CD4-positive, alpha-beta T cell treated with Interleukin-15 for 1 hour (primary cell): Measurements from ENCODE around the gene TNFRSF12A.
"Not testable (repeated sequence)": the region's sequence is repeated elsewhere in the genome, so short reads cannot be mapped to it uniquely, and the experiment has no call there.

ENCODE experiments used
- DNase-seq: peaks from one replicate; pipeline ENCODE4 v3.0.0-alpha.2; 2020

The TNFRSF12A gene

DNA sequence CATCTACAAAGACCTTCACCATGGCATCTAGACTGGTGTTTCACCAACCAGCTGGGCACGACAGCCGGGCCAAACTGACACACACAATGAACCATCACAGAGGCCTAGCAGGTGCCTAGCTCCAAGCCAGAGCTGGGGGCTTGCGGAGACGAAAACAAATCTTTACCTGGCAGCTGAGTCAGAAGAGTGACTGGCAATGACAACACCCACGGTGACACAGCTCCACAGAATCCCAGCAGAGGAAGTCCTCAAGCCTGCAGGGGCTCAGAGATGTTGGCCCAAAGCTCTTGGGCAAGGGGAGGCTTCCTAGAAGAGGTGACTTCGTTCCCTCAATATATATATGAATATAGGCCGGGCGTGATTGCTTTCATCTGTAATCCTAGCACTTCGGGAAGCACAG, 31.3 kb downstream of the TNFRSF12A start:
- DNase-seq = no peak

DNA sequence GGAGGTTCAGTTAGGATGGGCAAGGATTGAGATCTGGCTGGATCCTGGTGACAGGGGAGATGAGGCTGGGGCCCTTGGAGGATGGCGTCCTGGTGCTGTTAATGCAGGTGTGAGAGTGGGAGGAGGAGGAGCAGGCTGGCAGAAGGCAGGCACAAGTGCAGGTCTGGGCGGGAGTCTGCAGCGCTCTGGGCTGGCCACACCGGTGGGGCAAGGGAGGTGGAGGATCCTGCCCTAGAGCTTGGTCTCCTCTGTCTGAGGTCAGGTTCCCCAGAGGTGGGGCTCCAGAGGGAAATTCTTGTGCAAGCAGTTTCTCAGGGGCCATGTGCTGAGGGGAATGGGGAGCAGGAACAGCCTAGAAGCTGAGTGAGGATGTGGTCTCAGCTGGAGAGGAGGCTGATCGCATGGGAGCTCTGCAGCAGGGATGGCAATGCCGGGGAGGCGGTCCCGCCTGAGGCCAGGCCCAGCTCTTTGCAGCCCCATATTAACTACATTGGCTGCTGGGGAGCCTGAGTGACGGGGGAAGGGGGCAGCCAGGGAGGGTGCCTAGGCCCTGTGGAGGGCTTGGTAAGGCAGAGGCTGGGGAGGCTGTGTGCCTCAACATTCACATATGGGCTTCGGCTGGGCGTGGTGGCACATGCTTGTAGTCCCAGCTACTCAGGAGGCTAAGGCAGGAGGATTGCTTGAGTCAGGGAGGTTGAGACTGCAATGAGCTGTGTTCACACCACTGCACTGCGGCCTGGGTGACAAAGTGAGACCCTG, 32.6 kb downstream of the TNFRSF12A start:
- DNase-seq = not testable (repeated sequence)

DNA sequence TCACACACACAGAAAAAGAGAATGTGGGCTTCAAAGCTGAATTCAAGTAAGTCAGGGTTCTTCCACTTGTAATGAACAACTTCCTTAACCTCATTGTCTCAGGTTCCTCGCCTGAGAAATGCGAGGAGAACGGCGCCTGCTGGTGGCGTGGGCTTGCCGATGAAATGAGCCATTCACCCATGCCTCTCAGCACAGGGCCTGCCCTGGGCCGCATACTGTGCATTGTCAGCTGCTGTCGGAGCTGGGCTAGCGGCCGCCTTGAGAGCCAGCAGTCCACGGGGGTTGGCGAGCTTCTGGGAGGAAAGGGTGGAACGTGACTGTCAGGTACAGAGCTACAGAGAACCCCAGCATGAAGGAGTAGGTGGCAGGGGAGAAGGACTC, 33.2 kb downstream of the TNFRSF12A start:
- not testable (repeated sequence) for DNase-seq

DNA sequence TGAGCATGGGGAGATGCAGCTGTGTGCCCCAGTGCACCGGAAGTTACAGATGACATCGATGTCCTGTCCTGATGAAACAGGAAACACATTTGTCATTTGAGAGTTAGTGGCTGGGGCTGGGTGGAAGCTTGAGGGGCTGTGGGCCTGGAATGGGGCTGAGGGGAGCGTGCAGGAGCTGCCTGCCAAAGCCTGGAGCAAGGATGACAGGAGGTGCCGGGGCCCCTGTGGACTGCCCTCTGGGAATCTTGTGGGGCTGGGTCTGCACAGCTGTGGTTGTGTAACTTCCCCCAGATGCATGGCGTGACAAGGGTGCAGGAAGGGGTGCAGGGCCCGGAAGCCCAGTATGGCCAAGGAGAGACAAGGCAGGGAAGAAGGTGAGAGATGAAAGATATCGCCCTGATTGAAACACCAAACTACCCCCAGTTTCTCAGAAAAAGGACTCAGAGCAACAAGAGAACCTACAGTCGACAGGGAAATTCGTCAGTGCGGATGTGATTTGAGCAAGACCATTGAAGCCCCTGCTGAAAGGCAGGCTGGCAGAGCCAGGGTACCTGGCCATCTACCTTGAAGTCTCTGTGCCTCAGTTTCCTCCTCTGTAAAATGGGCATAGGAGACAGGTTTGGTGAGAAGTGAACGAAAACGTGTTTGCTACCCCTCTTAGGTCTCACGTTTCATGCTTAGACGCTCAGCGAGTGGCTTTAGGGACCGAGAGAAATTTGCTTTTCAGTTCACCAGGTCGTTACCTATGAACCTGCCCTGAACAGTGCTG, 35.0 kb downstream of the TNFRSF12A start:
- DNase-seq = no peak

DNA sequence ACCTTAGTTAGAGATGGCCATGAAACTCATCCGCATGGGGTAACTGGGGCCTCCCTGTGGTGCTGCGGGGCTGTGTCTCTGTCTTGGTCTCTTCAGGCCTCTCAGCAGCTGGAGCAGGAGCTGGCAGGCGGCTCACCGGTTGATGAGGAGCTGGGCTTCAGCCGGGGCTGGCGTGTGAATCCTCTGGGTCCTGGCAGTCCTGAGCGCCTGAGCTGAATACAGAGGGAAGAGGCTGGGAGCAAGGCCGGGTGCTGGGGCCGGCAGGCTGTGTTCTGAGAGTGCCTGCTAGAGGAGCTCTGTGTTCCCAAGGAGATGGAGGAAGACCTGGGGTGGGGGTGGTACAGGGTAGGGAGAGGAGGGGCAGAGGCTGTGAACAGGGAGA, 35.6 kb downstream of the TNFRSF12A start:
- not testable (repeated sequence) for DNase-seq

DNA sequence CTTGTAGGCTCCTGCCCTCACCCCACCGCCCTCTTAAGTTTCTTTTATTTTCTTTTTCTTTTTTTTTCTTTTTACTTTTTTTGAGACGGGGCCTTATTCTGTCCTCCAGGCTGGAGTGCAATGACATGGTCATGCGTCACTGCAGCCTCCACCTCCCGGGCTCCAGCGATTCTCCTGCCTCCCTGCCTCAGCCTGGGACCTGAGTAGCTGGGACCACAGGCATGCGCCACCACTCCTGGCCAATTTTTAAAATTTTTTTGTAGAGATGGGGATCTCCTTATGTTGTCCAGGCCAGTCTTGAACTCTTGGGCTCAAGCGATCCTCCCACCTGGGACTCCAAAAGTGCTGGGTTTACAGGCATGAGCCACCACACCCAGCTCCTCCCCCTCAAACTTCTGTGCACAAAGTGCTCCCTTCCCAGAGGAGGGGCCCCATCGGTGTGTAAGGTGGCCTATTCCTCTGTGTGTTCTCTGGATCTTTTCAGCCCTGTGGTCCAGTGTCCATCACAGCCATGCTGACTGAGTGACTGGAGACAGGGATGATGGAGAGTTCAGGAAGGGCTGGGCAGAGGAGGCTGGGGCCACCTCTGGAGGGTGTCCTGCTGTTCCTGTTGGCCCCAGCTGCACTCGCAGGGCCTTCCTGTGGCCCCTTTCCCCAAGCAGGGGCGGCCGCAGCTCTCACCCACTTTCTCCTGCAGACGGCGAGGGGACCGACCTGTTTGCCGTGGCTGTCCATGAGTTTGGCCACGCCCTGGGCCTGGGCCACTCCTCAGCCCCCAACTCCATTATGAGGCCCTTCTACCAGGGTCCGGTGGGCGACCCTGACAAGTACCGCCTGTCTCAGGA, 36.4 kb downstream of the TNFRSF12A start:
- DNase-seq = no peak

DNA sequence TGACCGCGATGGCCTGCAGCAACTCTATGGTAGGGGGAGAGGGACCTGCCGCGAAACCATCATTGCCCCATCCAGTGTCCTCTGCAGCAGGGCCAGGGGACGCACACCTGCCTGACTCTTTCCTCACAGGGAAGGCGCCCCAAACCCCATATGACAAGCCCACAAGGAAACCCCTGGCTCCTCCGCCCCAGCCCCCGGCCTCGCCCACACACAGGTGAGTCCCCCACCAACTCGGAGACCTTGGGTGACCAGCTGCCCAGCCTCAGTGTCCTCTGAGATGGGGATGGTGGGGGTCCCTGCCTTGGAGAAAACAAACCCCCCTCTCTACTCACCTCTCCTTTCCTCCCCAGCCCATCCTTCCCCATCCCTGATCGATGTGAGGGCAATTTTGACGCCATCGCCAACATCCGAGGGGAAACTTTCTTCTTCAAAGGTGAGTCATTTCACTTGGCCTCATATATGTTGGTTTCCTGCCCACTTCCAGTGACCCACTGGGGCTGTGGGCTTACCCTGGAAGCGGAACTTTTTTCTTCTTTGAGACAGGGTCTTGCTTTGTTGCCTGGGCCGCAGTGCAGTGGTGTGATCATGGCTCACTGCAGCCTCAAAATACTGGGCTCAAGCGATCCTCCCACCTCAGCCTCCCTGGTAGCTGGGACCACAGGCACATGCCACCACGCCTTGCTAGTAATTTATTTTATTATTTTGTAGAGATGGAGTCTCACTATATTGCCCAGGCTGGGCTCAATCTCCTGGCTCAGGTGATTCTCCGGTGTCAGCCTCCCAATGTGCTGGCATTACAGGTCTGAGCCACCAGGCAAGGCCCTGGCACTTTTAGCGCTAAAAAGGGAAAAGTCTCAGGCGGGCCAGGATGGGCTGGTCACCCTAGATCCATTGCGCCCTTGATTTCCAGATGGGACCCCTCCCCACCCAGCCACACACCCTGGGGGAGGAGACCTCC, 37.3 kb downstream of the TNFRSF12A start:
- no peak for DNase-seq

DNA sequence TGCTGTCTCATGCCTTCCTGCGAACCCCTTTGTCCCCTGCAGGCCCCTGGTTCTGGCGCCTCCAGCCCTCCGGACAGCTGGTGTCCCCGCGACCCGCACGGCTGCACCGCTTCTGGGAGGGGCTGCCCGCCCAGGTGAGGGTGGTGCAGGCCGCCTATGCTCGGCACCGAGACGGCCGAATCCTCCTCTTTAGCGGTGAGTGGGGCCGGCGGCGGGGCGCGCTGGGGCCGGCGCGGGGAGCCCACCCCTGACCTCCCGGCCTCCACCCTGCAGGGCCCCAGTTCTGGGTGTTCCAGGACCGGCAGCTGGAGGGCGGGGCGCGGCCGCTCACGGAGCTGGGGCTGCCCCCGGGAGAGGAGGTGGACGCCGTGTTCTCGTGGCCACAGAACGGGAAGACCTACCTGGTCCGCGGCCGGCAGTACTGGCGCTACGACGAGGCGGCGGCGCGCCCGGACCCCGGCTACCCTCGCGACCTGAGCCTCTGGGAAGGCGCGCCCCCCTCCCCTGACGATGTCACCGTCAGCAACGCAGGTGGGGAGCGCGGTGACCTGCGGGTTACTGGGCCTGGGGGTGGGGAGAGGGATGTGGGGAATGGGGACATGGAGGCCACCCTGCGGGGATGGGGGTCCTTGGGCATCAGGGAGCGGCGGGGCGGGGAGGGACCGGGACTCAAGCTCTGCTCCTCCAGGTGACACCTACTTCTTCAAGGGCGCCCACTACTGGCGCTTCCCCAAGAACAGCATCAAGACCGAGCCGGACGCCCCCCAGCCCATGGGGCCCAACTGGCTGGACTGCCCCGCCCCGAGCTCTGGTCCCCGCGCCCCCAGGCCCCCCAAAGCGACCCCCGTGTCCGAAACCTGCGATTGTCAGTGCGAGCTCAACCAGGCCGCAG, 38.2 kb downstream of the TNFRSF12A start:
- peak; percentile 53 for DNase-seq

DNA sequence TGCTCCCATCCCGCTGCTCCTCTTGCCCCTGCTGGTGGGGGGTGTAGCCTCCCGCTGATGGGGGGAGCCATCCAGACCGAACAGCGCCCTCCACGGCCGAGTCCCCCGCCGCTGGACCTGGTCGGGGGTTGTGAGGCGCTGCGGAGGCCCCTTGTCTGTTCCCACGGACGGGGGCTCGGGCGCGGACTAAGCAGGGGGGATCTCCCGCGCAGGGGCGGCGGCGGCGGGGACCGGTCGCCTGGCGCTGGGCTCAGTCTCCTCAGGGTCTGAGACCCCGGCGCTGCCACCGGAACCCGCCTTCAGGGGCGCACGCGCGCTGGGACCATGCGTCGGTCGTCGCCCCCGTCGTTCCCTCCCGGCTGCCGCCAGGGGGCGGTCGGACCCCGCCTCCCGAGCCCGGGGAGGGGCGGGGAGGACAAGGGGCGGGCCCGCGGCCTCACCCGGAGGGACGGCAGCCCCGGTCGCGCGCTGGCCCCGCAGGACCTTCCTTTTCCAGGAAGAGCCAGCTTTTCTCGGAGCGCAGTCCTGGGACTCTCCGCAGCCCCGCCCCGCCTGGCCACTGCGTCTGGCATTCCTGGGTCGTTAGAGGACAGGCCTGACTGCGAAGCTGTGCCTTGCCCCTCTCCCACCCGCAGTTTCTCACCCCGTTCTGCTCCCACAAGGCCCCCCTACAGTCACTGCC, 39.0 kb downstream of the TNFRSF12A start:
- DNase-seq = peak; percentile 88

DNA sequence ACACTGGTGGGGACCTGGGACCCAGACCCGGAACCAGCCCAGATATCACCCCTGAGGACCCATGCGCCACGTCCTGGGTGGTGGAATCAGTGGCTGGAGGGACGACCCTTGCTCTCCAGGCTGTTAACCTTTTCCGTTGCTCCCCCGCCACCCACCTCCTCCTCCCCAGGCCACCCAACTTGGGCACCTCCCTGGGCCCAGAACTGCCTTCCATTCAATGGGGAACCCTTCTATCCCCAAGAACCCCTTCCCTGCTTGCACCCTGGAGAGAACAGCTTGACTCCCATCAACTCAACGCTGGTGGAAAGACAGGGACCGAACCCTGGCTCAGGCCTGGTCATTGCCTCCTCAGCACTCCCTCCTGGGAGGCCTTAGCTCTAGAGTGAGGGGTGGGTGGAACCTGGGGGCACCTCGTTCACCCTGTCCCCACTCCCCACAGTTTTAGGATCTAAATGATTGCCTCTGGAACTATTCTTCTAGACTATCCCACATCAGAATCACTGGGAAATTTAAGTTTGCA, 39.6 kb downstream of the TNFRSF12A start:
- DNase-seq = no peak

DNA sequence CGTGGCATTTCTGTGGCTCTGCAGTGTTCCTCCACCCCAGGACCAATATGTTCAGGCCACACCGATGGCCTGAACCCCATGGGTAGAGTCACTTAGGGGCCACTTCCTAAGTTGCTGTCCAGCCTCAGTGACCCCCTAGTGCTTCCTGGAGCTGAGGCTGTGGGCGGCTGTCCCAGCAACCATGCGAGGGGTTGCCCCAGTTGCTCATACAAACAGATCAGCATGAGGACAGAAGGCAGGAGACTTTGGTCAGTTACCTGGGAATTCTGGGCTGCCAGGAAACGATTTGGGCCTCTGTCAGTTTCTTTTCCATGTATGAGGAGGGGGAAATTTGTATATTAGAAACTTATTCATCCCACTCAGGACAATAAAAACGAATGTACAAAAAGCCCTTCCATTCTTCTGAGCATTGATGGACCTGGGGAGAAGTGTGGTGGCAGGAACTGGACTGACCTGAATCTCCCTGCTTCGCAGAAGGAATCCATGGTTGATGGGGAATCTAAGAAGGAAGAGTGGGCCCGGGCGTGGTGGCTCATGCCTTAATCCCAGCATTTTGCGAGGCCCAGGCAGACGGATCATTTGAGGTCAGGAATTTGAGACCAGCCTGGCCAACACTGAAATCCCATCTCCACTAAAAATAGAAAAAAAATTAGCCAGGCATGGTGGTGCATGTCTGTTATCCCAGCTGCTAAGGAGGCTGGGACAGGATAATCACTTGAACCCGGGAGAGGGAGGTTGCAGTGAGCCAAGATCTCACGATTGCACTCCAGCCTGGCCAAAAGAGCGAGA, 40.4 kb downstream of the TNFRSF12A start:
- no peak for DNase-seq

DNA sequence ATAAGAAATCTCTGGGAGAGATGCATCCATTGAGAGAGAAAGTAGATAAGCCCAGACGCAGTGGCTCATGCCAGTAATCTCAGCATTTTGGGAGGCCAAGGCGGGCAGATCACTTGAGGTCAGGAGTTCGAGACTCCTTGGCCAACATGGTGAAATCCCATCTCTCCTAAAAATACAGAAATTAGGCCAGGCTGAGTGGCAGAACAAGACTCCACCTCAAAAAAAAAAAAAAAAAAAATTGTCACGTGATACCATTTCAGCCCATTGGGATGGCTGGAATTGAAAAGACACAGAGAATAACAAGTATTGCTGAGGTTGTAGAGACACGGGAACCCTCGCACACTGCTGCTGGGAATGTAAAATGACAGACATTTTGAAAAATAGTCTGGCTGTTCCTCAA, 42.4 kb downstream of the TNFRSF12A start:
- DNase-seq = no peak

DNA sequence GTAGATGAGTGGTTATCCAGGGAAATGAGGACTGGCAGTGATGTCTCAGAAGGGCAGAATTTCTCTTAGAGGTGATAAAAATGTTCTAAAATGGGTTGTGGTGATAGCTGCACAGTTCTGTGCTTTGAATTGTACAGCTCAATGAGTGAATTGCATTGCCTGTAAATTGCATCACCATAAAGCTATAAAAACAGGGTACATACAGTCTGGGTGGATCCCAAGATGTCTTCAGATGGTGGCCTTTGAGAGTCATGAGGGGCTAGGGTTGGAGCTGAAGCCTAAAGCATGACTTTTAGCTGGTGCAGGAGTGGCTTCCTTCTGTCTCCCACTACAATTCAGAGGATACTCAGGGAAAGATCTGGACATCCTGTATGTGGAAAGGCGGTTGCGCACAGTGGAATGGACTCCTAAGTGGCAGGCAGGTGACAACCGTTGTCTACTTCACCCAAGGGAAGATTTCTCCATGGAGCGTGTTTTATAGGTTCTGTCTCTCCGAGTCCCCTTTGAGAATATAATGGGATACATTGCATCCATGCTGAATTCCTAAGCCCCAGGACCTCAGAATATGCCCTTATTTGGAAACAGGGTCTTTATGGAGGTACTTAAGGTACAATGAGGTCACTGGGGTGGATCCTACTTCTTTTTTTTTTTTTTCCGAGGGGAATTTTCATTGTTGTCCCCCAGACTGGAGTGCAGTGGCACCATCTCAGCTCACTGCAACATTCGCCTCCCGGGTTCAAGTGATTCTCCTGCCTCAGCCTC, 43.6 kb downstream of the TNFRSF12A start:
- DNase-seq = no peak

DNA sequence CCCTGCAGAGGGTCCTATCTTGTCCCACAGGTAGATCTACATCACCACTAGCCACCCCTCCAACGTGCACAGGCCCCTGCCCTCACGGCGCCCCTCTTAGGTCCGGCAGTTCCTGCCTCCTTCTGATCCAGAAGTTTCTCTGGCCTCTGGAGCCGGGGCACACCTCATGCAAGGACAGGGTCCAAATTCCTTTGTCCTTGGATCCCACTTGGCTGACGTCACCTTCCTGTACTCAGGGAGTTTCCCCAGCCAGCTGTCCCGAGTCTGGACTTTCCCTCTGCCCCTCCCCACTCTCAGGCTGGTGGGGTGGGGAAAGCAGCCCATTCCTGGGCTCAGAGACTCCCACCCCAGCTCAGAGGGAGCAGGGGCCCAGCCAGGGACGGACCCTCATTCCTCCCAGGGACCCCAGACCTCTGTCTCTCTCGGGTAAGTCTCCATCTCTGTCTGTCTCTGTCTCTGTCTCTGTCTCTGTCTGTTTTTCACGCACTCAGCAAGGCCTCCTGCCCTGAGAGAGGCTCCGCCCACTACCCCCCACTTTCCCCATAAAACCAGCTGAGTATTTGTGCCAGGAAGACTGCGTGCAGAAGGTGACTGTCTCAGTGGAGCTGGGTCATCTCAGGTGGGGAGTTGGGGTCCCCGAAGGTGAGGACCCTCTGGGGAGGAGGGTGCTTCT, 45.0 kb downstream of the TNFRSF12A start, which contains the start of gene IL32:
TSS of gene IL32 (plus strand) at position 572 of the 673 bp plus-strand sequence. CDS start 172 bp downstream, outside the sequence.
- DNase-seq = peak; percentile 76

DNA sequence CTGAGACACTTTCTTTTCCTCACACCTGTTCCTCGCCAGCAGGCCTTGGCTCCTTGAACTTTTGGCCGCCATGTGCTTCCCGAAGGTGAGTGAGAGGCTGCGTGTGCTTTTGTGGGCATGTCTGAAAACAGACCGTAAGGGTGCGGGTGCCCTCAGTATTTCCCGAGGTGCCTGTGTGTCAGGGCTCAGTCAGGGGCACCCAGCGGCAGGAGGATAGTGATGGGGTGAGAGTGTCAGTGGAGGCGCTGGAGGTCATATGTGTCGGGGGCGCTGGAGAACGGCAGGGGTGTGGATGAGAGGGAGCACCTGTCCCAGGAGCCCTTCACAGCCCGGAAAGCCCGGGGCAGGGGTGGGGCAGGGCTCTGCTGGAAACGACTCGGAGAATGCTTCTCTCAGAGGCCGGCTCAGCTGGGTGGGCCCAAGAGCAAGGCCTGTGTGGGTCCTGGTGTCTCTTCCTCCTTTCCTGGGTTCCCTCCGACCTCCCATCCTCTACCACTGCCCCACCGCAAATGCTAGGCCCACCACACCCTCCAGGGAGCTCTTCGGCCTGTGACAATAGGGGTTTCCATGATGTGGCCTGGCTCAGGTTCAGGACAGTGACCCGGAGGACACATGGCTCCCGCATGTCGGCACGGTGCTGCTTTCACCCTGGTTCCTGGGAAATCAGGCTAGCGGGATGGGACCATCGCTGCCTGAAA, 45.7 kb downstream of the TNFRSF12A start:
- no peak for DNase-seq

DNA sequence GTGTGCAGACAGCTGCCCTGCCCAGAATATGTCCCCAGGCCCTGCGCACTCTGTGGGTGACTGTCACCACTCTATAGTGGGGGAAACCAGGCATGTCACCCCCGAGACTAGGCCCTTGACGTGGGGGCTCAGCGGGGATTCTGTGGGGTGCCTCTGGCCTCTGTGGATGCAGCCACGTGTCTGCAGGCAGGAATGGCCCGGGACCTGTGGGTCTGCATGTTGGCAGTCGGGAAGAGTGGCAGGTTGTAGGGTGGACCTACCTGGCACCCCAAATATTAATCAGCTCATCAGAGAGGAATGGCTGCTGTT, 46.2 kb downstream of the TNFRSF12A start:
- DNase-seq = no peak

DNA sequence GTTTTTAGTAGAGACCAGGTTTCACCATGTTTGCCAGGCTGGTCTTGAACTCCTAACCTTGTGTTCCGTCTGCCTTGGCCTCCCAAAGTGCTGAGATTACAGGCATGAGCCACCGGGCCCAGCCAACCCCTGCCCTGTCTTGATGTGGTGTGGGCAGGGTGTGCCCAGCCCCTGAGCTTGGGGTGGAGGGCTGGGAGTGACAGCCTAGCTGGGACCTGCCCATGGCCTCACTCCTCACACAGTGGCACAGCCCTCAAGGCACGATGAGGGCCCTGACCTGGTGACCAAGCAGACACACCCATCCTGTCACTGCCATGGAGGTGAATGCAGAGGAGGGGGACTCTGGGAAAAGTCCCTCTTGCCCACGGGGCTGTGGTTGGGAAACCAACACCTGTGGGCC, 48.3 kb downstream of the TNFRSF12A start:
- DNase-seq = peak; percentile 20
